HepG2 (cell line): ENCODE results near the gene PRRC2A. TPM values are rescaled to one million over a fixed set of nuclear protein-coding genes. Genes with fewer than 3 reads are reported as not detected.

Experiments
- AGO2 ChIP-seq: fragments of 200-400 bp; formaldehyde crosslinking; optimal IDR thresholded peaks from 2 replicates; pipeline ENCODE3; 2017; ENCODE audit warnings: mild to moderate bottlenecking, low read depth, low read length, moderate library complexity
- ATF7-NPFF ChIP-seq: sonication (generic); formaldehyde crosslinking; IDR thresholded peaks from 2 replicates; pipeline ENCODE4 v1.8.1; 2023; ENCODE audit warnings: mild to moderate bottlenecking, low read depth, missing genetic modification reagents, moderate library complexity
- BORCS8-MEF2B ChIP-seq: sonication (generic); formaldehyde crosslinking; IDR thresholded peaks from 2 replicates; pipeline ENCODE4 v1.8.0; 2022; ENCODE audit warnings: mild to moderate bottlenecking, missing genetic modification reagents
- GABPB1 ChIP-seq: IDR thresholded peaks from 2 replicates; pipeline ENCODE4 v1.6.1; 2016; ENCODE audit warnings: mild to moderate bottlenecking, missing genetic modification reagents, moderate library complexity, missing compliant biosample characterization
- NFE2 ChIP-seq: sonication (generic); formaldehyde crosslinking; IDR thresholded peaks from 2 replicates; pipeline ENCODE4 v1.4.0; 2020; ENCODE audit warnings: missing genetic modification reagents
- NFE2L1 ChIP-seq: sonication (generic); formaldehyde crosslinking; IDR thresholded peaks from 2 replicates; pipeline ENCODE4 v1.4.0; 2020; ENCODE audit warnings: missing genetic modification reagents, mild to moderate bottlenecking, borderline replicate concordance
- PAF1 ChIP-seq: IDR thresholded peaks from 2 replicates; pipeline ENCODE4 v1.6.1; 2016; ENCODE audit warnings: missing genetic modification reagents, missing compliant biosample characterization
- TEAD3 ChIP-seq: optimal IDR thresholded peaks from 2 replicates; pipeline ENCODE3; 2016; ENCODE audit warnings: borderline replicate concordance
- ZC3H13 ChIP-seq: sonication (generic); formaldehyde crosslinking; IDR thresholded peaks from 2 replicates; pipeline ENCODE4 v1.8.1; 2023; ENCODE audit warnings: mild to moderate bottlenecking, missing genetic modification reagents, moderate library complexity
- ZNF557 ChIP-seq: sonication (generic); formaldehyde crosslinking; IDR thresholded peaks from 2 replicates; pipeline ENCODE4 v1.4.0; 2020; ENCODE audit warnings: missing genetic modification reagents
- ZNF607 ChIP-seq: sonication (generic); formaldehyde crosslinking; IDR thresholded peaks from 2 replicates; pipeline ENCODE4 v1.5.1; 2020; ENCODE audit warnings: missing genetic modification reagents, mild to moderate bottlenecking, borderline replicate concordance
- ZNF740 ChIP-seq: sonication (generic); formaldehyde crosslinking; IDR thresholded peaks from 2 replicates; pipeline ENCODE4 v1.4.0; 2020; ENCODE audit warnings: missing genetic modification reagents
- ZNF790 ChIP-seq: sonication (generic); formaldehyde crosslinking; IDR thresholded peaks from 2 replicates; pipeline ENCODE4 v1.8.0; 2022; ENCODE audit warnings: missing genetic modification reagents, mild to moderate bottlenecking, borderline replicate concordance
- polyA plus RNA-seq, 8 experiments: library from polyadenylated mRNA; depleted of rRNA in 3 of 8; stranded (reverse) in 7 of 8; unstranded in 1 of 8; fragments of >200 nt; fragmentation: Illumina TruSeq in 4 of 8; extraction: Trizol in 4 of 8; gene quantifications; 2 replicates each; pipeline versions ENCODE4 v1.2.1 to v1.2.3, GENCODE V29; 2011 to 2016; ENCODE audit warnings: low read depth in 4 of 8, missing spikeins in 1 of 8, mixed read lengths in 1 of 8; ENCODE audit not compliant: insufficient read depth in 1 of 8
- total RNA-seq, 5 experiments: library from RNA; depleted of rRNA; stranded (reverse); fragments of >200 nt; fragmentation: Illumina TruSeq; extraction: Trizol; gene quantifications; 2 replicates each; pipeline ENCODE4 v1.2.3, GENCODE V29; 2016; ENCODE audit warnings: low read depth in 1 of 5
- TF ChIP-seq, protein P1 (sequence below): sonication (generic); formaldehyde crosslinking; IDR thresholded peaks from 2 replicates; pipeline ENCODE4 v1.4.0; 2020; ENCODE audit warnings: low read depth, missing genetic modification reagents
- TF ChIP-seq, protein P2 (sequence below): sonication (generic); formaldehyde crosslinking; IDR thresholded peaks from 2 replicates; pipeline ENCODE4 v1.5.0; 2020; ENCODE audit warnings: missing genetic modification reagents, mild to moderate bottlenecking, borderline replicate concordance
- TF ChIP-seq, protein P3 (sequence below): sonication (generic); formaldehyde crosslinking; IDR thresholded peaks from 2 replicates; pipeline ENCODE4 v1.4.0; 2020; ENCODE audit warnings: missing genetic modification reagents, mild to moderate bottlenecking, borderline replicate concordance

Gene PRRC2A
- total and polyA plus RNA-seq, 2 of the 13 experiments (the other 11 are each of a cell fraction or from before 2014, with no cell fraction given), result 38.9 to 47.4 TPM

DNA sequence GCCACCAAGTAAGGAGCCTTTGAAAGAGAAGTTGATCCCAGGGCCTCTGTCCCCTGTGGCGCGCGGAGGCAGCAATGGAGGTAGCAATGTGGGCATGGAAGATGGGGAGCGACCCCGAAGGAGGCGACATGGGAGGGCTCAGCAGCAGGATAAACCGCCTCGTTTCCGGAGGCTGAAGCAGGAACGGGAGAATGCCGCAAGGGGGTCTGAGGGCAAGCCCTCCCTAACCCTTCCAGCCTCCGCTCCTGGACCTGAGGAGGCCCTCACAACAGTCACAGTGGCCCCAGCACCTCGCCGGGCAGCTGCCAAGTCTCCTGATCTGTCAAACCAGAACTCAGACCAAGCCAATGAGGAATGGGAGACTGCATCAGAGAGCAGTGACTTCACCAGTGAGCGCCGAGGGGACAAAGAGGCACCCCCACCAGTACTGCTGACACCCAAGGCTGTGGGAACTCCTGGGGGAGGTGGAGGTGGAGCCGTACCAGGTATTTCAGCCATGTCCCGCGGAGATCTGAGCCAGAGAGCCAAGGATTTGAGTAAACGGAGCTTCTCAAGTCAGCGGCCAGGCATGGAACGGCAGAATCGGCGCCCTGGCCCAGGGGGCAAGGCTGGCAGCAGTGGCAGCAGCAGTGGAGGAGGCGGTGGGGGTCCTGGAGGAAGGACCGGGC is 11.9 kb downstream of the PRRC2A start (continued):
- TF ChIP-seq AGO2 (peak; percentile 98), ZNF607 (CRISPR knock-in tag) (0 out of 2 replicates have a peak, but pooled peaks have one; percentile 52), NFE2 (CRISPR knock-in tag) (no peak), ZNF790 (CRISPR knock-in tag) (0 out of 2 replicates have a peak, but pooled peaks have one; percentile 41), GABPB1 (CRISPR knock-in tag) (peak; percentile 13; the same call in 1 of the 2 replicates), ZC3H13 (CRISPR knock-in tag) (peak; percentile 95), BORCS8-MEF2B (CRISPR knock-in tag) (peak; percentile 32; the same call in 1 of the 2 replicates), TEAD3 (CRISPR knock-in tag) (peak; percentile 13), PAF1 (CRISPR knock-in tag) (peak; percentile 59; the same call in 1 of the 2 replicates), NFE2L1 (CRISPR knock-in tag) (no peak), ATF7-NPFF (CRISPR knock-in tag) (0 out of 2 replicates have a peak, but pooled peaks have one; percentile 58), ZNF740 (CRISPR knock-in tag) (no peak), ZNF557 (no peak)
- TF ChIP-seq, protein P1, sequence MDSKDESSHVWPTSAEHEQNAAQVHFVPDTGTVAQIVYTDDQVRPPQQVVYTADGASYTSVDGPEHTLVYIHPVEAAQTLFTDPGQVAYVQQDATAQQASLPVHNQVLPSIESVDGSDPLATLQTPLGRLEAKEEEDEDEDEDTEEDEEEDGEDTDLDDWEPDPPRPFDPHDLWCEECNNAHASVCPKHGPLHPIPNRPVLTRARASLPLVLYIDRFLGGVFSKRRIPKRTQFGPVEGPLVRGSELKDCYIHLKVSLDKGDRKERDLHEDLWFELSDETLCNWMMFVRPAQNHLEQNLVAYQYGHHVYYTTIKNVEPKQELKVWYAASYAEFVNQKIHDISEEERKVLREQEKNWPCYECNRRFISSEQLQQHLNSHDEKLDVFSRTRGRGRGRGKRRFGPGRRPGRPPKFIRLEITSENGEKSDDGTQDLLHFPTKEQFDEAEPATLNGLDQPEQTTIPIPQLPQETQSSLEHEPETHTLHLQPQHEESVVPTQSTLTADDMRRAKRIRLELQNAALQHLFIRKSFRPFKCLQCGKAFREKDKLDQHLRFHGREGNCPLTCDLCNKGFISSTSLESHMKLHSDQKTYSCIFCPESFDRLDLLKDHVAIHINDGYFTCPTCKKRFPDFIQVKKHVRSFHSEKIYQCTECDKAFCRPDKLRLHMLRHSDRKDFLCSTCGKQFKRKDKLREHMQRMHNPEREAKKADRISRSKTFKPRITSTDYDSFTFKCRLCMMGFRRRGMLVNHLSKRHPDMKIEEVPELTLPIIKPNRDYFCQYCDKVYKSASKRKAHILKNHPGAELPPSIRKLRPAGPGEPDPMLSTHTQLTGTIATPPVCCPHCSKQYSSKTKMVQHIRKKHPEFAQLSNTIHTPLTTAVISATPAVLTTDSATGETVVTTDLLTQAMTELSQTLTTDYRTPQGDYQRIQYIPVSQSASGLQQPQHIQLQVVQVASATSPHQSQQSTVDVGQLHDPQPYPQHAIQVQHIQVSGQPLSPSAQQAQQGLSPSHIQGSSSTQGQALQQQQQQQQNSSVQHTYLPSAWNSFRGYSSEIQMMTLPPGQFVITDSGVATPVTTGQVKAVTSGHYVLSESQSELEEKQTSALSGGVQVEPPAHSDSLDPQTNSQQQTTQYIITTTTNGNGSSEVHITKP (CRISPR knock-in tag), result no peak
- TF ChIP-seq, protein P2, sequence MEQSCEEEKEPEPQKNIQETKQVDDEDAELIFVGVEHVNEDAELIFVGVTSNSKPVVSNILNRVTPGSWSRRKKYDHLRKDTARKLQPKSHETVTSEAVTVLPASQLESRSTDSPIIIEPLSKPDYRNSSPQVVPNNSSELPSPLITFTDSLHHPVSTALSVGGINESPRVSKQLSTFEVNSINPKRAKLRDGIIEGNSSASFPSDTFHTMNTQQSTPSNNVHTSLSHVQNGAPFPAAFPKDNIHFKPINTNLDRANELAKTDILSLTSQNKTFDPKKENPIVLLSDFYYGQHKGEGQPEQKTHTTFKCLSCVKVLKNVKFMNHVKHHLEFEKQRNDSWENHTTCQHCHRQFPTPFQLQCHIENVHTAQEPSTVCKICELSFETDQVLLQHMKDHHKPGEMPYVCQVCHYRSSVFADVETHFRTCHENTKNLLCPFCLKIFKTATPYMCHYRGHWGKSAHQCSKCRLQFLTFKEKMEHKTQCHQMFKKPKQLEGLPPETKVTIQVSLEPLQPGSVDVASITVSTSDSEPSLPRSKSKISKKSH (CRISPR knock-in tag), result no peak
- TF ChIP-seq, protein P3, sequence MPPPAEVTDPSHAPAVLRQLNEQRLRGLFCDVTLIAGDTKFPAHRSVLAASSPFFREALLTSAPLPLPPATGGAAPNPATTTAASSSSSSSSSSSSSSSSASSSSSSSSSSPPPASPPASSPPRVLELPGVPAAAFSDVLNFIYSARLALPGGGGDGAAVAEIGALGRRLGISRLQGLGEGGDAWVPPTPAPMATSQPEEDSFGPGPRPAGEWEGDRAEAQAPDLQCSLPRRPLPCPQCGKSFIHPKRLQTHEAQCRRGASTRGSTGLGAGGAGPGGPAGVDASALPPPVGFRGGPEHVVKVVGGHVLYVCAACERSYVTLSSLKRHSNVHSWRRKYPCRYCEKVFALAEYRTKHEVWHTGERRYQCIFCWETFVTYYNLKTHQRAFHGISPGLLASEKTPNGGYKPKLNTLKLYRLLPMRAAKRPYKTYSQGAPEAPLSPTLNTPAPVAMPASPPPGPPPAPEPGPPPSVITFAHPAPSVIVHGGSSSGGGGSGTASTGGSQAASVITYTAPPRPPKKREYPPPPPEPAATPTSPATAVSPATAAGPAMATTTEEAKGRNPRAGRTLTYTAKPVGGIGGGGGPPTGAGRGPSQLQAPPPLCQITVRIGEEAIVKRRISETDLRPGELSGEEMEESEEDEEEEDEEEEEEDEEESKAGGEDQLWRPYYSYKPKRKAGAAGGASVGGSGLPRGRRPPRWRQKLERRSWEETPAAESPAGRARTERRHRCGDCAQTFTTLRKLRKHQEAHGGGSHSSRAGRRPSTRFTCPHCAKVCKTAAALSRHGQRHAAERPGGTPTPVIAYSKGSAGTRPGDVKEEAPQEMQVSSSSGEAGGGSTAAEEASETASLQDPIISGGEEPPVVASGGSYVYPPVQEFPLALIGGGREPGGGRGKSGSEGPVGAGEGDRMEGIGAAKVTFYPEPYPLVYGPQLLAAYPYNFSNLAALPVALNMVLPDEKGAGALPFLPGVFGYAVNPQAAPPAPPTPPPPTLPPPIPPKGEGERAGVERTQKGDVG, result peak; percentile 35; the same call in 1 of the 2 replicates
